Measurements from ENCODE around the gene LAD1. TPM values are rescaled to one million over a fixed set of nuclear protein-coding genes. Genes with fewer than 3 reads are reported as not detected.

LAD1 gene
- total RNA-seq, 1 donor from 2014 or later = 20.7 TPM

GRCh38 chr1:201377611-201378092 lies 21.5 kb downstream of the LAD1 start, which contains the start of gene TNNT2:
Gene TNNT2 (minus strand): TSS chr1:201377680. CDS start chr1:201373254, 4,426 bp downstream.
- Mint-ChIP-seq H3K27ac (peak within 1 kb of the TSS; percentile 97), H3K27me3 (ENCODE audit: low read depth) (no peaks in the 10 kb centered on the region)

GRCh38 chr1:201376464-201377374 lies 22.4 kb downstream of the LAD1 start:
- H3K27ac Mint-ChIP-seq = peak overlapping the region; percentile 97
- H3K4me3 Mint-ChIP-seq = peak overlapping the region; percentile 38
- H3K36me3 Mint-ChIP-seq = no peaks in the 10 kb centered on the region
- peak in 1 of 2 experiments; percentile 72 for DNase-seq (ENCODE audit: low spot score in 2 of 2, unreplicated experiment in 2 of 2)
- peak; percentile 64 for TF ChIP-seq CTCF (IDR thresholded peaks at IDR 0.05; ENCODE audit: unreplicated experiment)
- no peaks in the 10 kb centered on the region for H3K9me3 Mint-ChIP-seq
- H3K4me1 Mint-ChIP-seq = peaks cover 60% of the 10 kb centered on the region
- no peaks in the 10 kb centered on the region for H3K27me3 Mint-ChIP-seq (ENCODE audit: low read depth)

More at GRCh38 chr1:201377611-201378092, 21.5 kb downstream of the LAD1 start, which contains the start of gene TNNT2:
- no peaks in the 10 kb centered on the region for H3K9me3 Mint-ChIP-seq
- peak within 1 kb of the TSS; percentile 46 for H3K4me3 Mint-ChIP-seq
- no peak for TF ChIP-seq CTCF (IDR thresholded peaks at IDR 0.05; ENCODE audit: unreplicated experiment)
- DNase-seq (ENCODE audit: low spot score in 2 of 2, unreplicated experiment in 2 of 2) = no peak
- peaks cover 56% of the 10 kb centered on the region for H3K4me1 Mint-ChIP-seq
- no peaks in the 10 kb centered on the region for H3K36me3 Mint-ChIP-seq

GRCh38 chr1:201376107-201376463 lies 23.0 kb downstream of the LAD1 start:
- peak overlapping the region; percentile 97 for H3K27ac Mint-ChIP-seq
- peak overlapping the region; percentile 10 for H3K4me3 Mint-ChIP-seq

GRCh38 chr1:201375169-201375568 lies 24.0 kb downstream of the LAD1 start:
- TF ChIP-seq CTCF (IDR thresholded peaks at IDR 0.05; ENCODE audit: unreplicated experiment) = no peak
- Mint-ChIP-seq H3K9me3 (no peaks in the 10 kb centered on the region), H3K36me3 (no peaks in the 10 kb centered on the region), H3K27ac (peak overlapping the region; percentile 27), H3K27me3 (ENCODE audit: low read depth) (no peaks in the 10 kb centered on the region), H3K4me3 (no peak overlapping the region), H3K4me1 (peaks cover 58% of the 10 kb centered on the region)
- no peak for DNase-seq (ENCODE audit: low spot score in 2 of 2, unreplicated experiment in 2 of 2)

More at GRCh38 chr1:201376107-201376463, 23.0 kb downstream of the LAD1 start:
- no peaks in the 10 kb centered on the region for H3K36me3 Mint-ChIP-seq
- TF ChIP-seq CTCF (IDR thresholded peaks at IDR 0.05; ENCODE audit: unreplicated experiment) = no peak
- H3K9me3 Mint-ChIP-seq = no peaks in the 10 kb centered on the region
- no peak for DNase-seq (ENCODE audit: low spot score in 2 of 2, unreplicated experiment in 2 of 2)
- no peaks in the 10 kb centered on the region for H3K27me3 Mint-ChIP-seq (ENCODE audit: low read depth)
- H3K4me1 Mint-ChIP-seq = peaks cover 60% of the 10 kb centered on the region

- Mint-ChIP-seq H3K9me3 (no peaks in the 10 kb centered on the region), H3K27ac (no peak overlapping the region), H3K36me3 (no peaks in the 10 kb centered on the region), H3K27me3 (ENCODE audit: low read depth) (no peaks in the 10 kb centered on the region), H3K4me3 (no peak overlapping the region), H3K4me1 (peaks cover 60% of the 10 kb centered on the region)
- TF ChIP-seq CTCF (IDR thresholded peaks at IDR 0.05; ENCODE audit: unreplicated experiment) = no peak
- DNase-seq (ENCODE audit: low spot score in 2 of 2, unreplicated experiment in 2 of 2) = no peak
These were observed 24.8 kb downstream of the LAD1 start for GRCh38 chr1:201374364-201374763.
